ENCODE data around the gene UBE2E2.

UBE2E2 gene

GRCh38 chr3:23475446-23475845, 272.3 kb downstream of the UBE2E2 start:
- TF ChIP-seq, protein P1, sequence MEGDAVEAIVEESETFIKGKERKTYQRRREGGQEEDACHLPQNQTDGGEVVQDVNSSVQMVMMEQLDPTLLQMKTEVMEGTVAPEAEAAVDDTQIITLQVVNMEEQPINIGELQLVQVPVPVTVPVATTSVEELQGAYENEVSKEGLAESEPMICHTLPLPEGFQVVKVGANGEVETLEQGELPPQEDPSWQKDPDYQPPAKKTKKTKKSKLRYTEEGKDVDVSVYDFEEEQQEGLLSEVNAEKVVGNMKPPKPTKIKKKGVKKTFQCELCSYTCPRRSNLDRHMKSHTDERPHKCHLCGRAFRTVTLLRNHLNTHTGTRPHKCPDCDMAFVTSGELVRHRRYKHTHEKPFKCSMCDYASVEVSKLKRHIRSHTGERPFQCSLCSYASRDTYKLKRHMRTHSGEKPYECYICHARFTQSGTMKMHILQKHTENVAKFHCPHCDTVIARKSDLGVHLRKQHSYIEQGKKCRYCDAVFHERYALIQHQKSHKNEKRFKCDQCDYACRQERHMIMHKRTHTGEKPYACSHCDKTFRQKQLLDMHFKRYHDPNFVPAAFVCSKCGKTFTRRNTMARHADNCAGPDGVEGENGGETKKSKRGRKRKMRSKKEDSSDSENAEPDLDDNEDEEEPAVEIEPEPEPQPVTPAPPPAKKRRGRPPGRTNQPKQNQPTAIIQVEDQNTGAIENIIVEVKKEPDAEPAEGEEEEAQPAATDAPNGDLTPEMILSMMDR (conservative IDR thresholded peaks at IDR 0.05; ENCODE audit: control insufficient read depth, insufficient read depth, low read depth, low read length) = no peak
- no peak overlapping the region for H3K4me3 ChIP-seq (ENCODE audit: control insufficient read depth, low read depth, low read length)
- DNase-seq (ENCODE audit: low read depth) = no peak

GRCh38 chr3:23479026-23479425, 275.9 kb downstream of the UBE2E2 start:
- TF ChIP-seq, protein P1 (conservative IDR thresholded peaks at IDR 0.05; ENCODE audit: control insufficient read depth, insufficient read depth, low read depth, low read length) = no peak
- DNase-seq (ENCODE audit: low read depth) = no peak
- H3K4me3 ChIP-seq (ENCODE audit: control insufficient read depth, low read depth, low read length) = no peak overlapping the region

GRCh38 chr3:23479615-23480328, 276.6 kb downstream of the UBE2E2 start:
- DNase-seq (ENCODE audit: low read depth) = no peak
- TF ChIP-seq, protein P1 (conservative IDR thresholded peaks at IDR 0.05; ENCODE audit: control insufficient read depth, insufficient read depth, low read depth, low read length) = no peak

GRCh38 chr3:23480329-23480714, 277.2 kb downstream of the UBE2E2 start:
- TF ChIP-seq, protein P1 (conservative IDR thresholded peaks at IDR 0.05; ENCODE audit: control insufficient read depth, insufficient read depth, low read depth, low read length) = no peak
- H3K4me3 ChIP-seq (ENCODE audit: control insufficient read depth, low read depth, low read length) = no peak overlapping the region

More at GRCh38 chr3:23479615-23480328, 276.6 kb downstream of the UBE2E2 start:
- no peak overlapping the region for H3K4me3 ChIP-seq (ENCODE audit: control insufficient read depth, low read depth, low read length)

GRCh38 chr3:23481011-23481615, 278.0 kb downstream of the UBE2E2 start:
- H3K4me3 ChIP-seq (ENCODE audit: control insufficient read depth, low read depth, low read length) = no peak overlapping the region
- TF ChIP-seq, protein P1 (conservative IDR thresholded peaks at IDR 0.05; ENCODE audit: control insufficient read depth, insufficient read depth, low read depth, low read length) = no peak
- no peak for DNase-seq (ENCODE audit: low read depth)

More at GRCh38 chr3:23480329-23480714, 277.2 kb downstream of the UBE2E2 start:
- DNase-seq (ENCODE audit: low read depth) = no peak

- no peak for DNase-seq (ENCODE audit: low read depth)
- H3K4me3 ChIP-seq (ENCODE audit: control insufficient read depth, low read depth, low read length) = no peak overlapping the region
- TF ChIP-seq, protein P1 (conservative IDR thresholded peaks at IDR 0.05; ENCODE audit: control insufficient read depth, insufficient read depth, low read depth, low read length) = no peak
These were observed 278.6 kb downstream of the UBE2E2 start for GRCh38 chr3:23481616-23482278.

All from fibroblast of mammary gland (primary cell).